Epithelial cell of proximal tubule (primary cell): ENCODE data around the gene GNPTG. TPM values are rescaled to one million over a fixed set of nuclear protein-coding genes. Genes with fewer than 3 reads are reported as not detected.

Experiments
- DNase-seq: peaks from one replicate; pipeline ENCODE4 v3.0.0-alpha.2; 2011; ENCODE audit warnings: low read depth
- H3K4me3 ChIP-seq: 2 replicates; pipeline ENCODE4 v1.5.1; 2011; ENCODE audit warnings: low read depth, mild to moderate bottlenecking, low read length
- CTCF ChIP-seq: conservative IDR thresholded peaks from 2 replicates; pipeline ENCODE4 v1.5.1; 2012; ENCODE audit warnings: low read depth, mild to moderate bottlenecking, low read length
- total RNA-seq: library from RNA; depleted of rRNA; stranded (reverse); fragments of >200 nt; gene quantifications from 2 replicates; pipeline ENCODE4 v1.2.3, GENCODE V29; 2015

Gene GNPTG
- total RNA-seq, 1 donor from 2014 or later = 63.9 TPM

GRCh38 chr16:1398351-1398750 lies 46.6 kb downstream of the GNPTG start:
- TF ChIP-seq CTCF = no peak
- DNase-seq = no peak
- H3K4me3 ChIP-seq = no peak overlapping the region

GRCh38 chr16:1398826-1399581 lies 47.3 kb downstream of the GNPTG start:
- DNase-seq = no peak
- no peak for TF ChIP-seq CTCF
- H3K4me3 ChIP-seq = no peak overlapping the region

- H3K4me3 ChIP-seq = no peak overlapping the region
- no peak for TF ChIP-seq CTCF
- DNase-seq = no peak
Measured at GRCh38 chr16:1401061-1401757, 49.5 kb downstream of the GNPTG start.

GRCh38 chr16:1401758-1402154 lies 50.0 kb downstream of the GNPTG start:
- no peak overlapping the region for H3K4me3 ChIP-seq
- no peak for TF ChIP-seq CTCF
- DNase-seq = no peak

GRCh38 chr16:1403036-1403435 lies 51.3 kb downstream of the GNPTG start:
- no peak for DNase-seq
- no peak overlapping the region for H3K4me3 ChIP-seq
- TF ChIP-seq CTCF = no peak

GRCh38 chr16:1403733-1404132 lies 52.0 kb downstream of the GNPTG start:
- no peak for DNase-seq
- H3K4me3 ChIP-seq = no peak overlapping the region
- TF ChIP-seq CTCF = no peak
